ENCODE data around the gene G6PC1.

DNA sequence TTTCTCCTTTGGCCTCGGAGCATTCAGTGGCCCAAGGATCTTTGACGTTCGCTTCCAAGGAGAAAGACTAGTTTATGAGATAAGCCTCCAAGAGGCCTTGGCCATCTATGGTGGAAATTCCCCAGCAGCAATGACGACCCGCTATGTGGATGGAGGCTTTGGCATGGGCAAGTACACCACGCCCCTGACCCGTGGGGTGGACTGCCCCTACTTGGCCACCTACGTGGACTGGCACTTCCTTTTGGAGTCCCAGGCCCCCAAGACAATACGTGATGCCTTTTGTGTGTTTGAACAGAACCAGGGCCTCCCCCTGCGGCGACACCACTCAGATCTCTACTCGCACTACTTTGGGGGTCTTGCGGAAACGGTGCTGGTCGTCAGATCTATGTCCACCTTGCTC lies 48.2 kb upstream of the G6PC1 start:
- TF ChIP-seq SIN3A (IDR thresholded peaks at IDR 0.05; ENCODE audit: borderline replicate concordance, low read depth, low read length) (no peak), SIX4 (CRISPR knock-in tag; IDR thresholded peaks at IDR 0.05) (no peak), ETV6 (CRISPR knock-in tag; conservative IDR thresholded peaks at IDR 0.05) (no peak), ZNF484 (CRISPR knock-in tag; IDR thresholded peaks at IDR 0.05; ENCODE audit: borderline replicate concordance, low read depth) (no peak), JUNB (CRISPR knock-in tag; IDR thresholded peaks at IDR 0.05; ENCODE audit: borderline replicate concordance) (no peak), YY1 (IDR thresholded peaks at IDR 0.05; ENCODE audit: insufficient read depth, insufficient replicate concordance, low read depth, low read length) (no peak), CHD4 (IDR thresholded peaks at IDR 0.05; ENCODE audit: borderline replicate concordance, low read length) (no peak), ZFY (CRISPR knock-in tag; IDR thresholded peaks at IDR 0.05) (no peak), HCFC1 (IDR thresholded peaks at IDR 0.05; ENCODE audit: low read depth, low read length) (no peak)
- TF ChIP-seq, protein P1, sequence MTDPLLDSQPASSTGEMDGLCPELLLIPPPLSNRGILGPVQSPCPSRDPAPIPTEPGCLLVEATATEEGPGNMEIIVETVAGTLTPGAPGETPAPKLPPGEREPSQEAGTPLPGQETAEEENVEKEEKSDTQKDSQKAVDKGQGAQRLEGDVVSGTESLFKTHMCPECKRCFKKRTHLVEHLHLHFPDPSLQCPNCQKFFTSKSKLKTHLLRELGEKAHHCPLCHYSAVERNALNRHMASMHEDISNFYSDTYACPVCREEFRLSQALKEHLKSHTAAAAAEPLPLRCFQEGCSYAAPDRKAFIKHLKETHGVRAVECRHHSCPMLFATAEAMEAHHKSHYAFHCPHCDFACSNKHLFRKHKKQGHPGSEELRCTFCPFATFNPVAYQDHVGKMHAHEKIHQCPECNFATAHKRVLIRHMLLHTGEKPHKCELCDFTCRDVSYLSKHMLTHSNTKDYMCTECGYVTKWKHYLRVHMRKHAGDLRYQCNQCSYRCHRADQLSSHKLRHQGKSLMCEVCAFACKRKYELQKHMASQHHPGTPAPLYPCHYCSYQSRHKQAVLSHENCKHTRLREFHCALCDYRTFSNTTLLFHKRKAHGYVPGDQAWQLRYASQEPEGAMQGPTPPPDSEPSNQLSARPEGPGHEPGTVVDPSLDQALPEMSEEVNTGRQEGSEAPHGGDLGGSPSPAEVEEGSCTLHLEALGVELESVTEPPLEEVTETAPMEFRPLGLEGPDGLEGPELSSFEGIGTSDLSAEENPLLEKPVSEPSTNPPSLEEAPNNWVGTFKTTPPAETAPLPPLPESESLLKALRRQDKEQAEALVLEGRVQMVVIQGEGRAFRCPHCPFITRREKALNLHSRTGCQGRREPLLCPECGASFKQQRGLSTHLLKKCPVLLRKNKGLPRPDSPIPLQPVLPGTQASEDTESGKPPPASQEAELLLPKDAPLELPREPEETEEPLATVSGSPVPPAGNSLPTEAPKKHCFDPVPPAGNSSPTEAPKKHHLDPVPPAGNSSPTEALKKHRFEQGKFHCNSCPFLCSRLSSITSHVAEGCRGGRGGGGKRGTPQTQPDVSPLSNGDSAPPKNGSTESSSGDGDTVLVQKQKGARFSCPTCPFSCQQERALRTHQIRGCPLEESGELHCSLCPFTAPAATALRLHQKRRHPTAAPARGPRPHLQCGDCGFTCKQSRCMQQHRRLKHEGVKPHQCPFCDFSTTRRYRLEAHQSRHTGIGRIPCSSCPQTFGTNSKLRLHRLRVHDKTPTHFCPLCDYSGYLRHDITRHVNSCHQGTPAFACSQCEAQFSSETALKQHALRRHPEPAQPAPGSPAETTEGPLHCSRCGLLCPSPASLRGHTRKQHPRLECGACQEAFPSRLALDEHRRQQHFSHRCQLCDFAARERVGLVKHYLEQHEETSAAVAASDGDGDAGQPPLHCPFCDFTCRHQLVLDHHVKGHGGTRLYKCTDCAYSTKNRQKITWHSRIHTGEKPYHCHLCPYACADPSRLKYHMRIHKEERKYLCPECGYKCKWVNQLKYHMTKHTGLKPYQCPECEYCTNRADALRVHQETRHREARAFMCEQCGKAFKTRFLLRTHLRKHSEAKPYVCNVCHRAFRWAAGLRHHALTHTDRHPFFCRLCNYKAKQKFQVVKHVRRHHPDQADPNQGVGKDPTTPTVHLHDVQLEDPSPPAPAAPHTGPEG (CRISPR knock-in tag; IDR thresholded peaks at IDR 0.05) = no peak

Measured in HepG2 (cell line).